DND-41 (cell line): ENCODE data around the gene DOCK9.

Experiments used
- EZH2 ChIP-seq: IDR thresholded peaks from 3 replicates; pipeline ENCODE4 v1.6.1; 2012; ENCODE audit warnings: borderline replicate concordance, low read depth, mild to moderate bottlenecking, moderate library complexity, low read length, inconsistent platforms; ENCODE audit not compliant: severe bottlenecking
- TF ChIP-seq, protein P1 (sequence below): IDR thresholded peaks from 2 replicates; pipeline ENCODE4 v1.5.1; 2012; ENCODE audit warnings: borderline replicate concordance, low read length, moderate library complexity, mild to moderate bottlenecking; ENCODE audit not compliant: poor library complexity, severe bottlenecking; ENCODE audit errors: extremely low read depth

DNA sequence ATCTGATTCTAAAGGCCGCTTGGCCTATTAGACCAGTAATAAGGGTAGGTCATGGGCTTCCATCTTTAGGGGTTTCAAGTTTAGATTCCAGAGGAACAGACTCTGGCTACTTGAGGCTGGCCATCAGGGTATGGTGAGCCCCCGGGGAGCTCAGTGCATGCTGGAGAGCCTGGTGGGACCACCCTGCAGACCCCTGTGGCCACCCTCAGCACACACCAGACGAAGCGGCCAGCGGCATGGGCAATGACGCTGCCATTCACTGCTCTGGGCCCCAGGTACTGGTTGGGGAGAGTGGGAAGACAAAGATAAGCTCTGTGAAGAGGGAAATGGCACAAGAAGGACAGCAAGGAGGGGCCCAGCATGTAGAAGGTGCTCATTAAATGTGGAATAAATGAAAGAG lies 126.6 kb downstream of the DOCK9 start:
- TF ChIP-seq, protein P1, sequence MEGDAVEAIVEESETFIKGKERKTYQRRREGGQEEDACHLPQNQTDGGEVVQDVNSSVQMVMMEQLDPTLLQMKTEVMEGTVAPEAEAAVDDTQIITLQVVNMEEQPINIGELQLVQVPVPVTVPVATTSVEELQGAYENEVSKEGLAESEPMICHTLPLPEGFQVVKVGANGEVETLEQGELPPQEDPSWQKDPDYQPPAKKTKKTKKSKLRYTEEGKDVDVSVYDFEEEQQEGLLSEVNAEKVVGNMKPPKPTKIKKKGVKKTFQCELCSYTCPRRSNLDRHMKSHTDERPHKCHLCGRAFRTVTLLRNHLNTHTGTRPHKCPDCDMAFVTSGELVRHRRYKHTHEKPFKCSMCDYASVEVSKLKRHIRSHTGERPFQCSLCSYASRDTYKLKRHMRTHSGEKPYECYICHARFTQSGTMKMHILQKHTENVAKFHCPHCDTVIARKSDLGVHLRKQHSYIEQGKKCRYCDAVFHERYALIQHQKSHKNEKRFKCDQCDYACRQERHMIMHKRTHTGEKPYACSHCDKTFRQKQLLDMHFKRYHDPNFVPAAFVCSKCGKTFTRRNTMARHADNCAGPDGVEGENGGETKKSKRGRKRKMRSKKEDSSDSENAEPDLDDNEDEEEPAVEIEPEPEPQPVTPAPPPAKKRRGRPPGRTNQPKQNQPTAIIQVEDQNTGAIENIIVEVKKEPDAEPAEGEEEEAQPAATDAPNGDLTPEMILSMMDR, result no peak
- no peak for TF ChIP-seq EZH2
